Esophagus muscularis mucosa (tissue), 4 donors: ENCODE results near the gene MOXD1. TPM values are rescaled to one million over a fixed set of nuclear protein-coding genes. Genes with fewer than 3 reads are reported as not detected.

ENCODE experiments used
- DNase-seq: peaks from one replicate; pipeline ENCODE4 v3.0.0-alpha.2; 2017; ENCODE audit errors: extremely low spot score
- H3K27ac ChIP-seq, 4 donors: fragments of 200-600 bp; sonication (generic); replicated peaks in 1 of 4; 1 replicate in 3 of 4; 2 replicates in 1 of 4; pipeline ENCODE4 v1.5.1; 2016 to 2019; ENCODE audit warnings: mild to moderate bottlenecking in 1 of 4
- H3K27me3 ChIP-seq, 4 donors: fragments of 200-600 bp; sonication (generic); one replicate each; pipeline versions ENCODE4 v1.5.1 to v1.6.0; 2016 to 2019
- H3K36me3 ChIP-seq, 4 donors: fragments of 200-600 bp; sonication (generic); one replicate each; pipeline ENCODE4 v1.5.1; 2016 to 2019
- H3K4me1 ChIP-seq, 4 donors: fragments of 200-600 bp; sonication (generic); one replicate each; pipeline ENCODE4 v1.5.1; 2016 to 2019
- H3K4me3 ChIP-seq, 4 donors: fragments of 200-600 bp; sonication (generic); 1 replicate in 2 of 4; 2 replicates in 2 of 4; pipeline ENCODE4 v1.5.1; 2016 to 2019; ENCODE audit warnings: mild to moderate bottlenecking in 4 of 4, moderate library complexity in 1 of 4
- H3K9me3 ChIP-seq, 4 donors: fragments of 200-600 bp; sonication (generic); 1 replicate in 3 of 4; 2 replicates in 1 of 4; pipeline ENCODE4 v1.5.1; 2016 to 2019
- CTCF ChIP-seq, 3 experiments: fragments of 200-600 bp in 2 of 3; fragments of 450-650 bp in 1 of 3; sonication (generic) in 2 of 3; IDR thresholded peaks; one replicate each; pipeline ENCODE4 v1.5.1; 2017 to 2019; ENCODE audit warnings: antibody characterized with exemption in 3 of 3, mild to moderate bottlenecking in 2 of 3, moderate library complexity in 1 of 3
- EP300 ChIP-seq: sonication (generic); formaldehyde crosslinking; IDR thresholded peaks from one replicate; pipeline ENCODE4 v1.6.1; 2017; ENCODE audit warnings: antibody characterized with exemption
- POLR2A ChIP-seq: fragments of 450-650 bp; IDR thresholded peaks from one replicate; pipeline ENCODE4 v1.6.1; 2017; ENCODE audit warnings: antibody characterized with exemption, moderate library complexity, mild to moderate bottlenecking, low read depth
- POLR2AphosphoS5 ChIP-seq, 2 donors: sonication (generic); formaldehyde crosslinking; IDR thresholded peaks; one replicate each; pipeline ENCODE4 v1.6.1; 2017; ENCODE audit warnings: antibody characterized with exemption in 2 of 2
- WGBS: methylation state at CpG from one replicate; pipeline ENCODE4 v1.1.5; 2018; 5-methylcytosine and 5-hydroxymethylcytosine counted together
- intact Hi-C: fragments of 100-400 bp; cut with DNase I; formaldehyde crosslinking; loops from one replicate; pipeline ENCODE4 v1.15.1; 2023
- total RNA-seq, 4 donors: library from RNA; depleted of rRNA; stranded (reverse); fragments of >200 nt; gene quantifications; one replicate each; pipeline versions ENCODE4 v1.1.0 to v1.2.1, GENCODE V29; 2016

MOXD1 gene
- total RNA-seq, 4 donors from 2014 or later = 14.2 to 32.4 (median 23.6) TPM

- H3K36me3 ChIP-seq = no peaks in the 10 kb centered on the region
- no peak overlapping the region for H3K4me3 ChIP-seq
- intact Hi-C loops = no loop called here
- TF ChIP-seq EP300 (no peak), POLR2A (no peak), CTCF (IDR thresholded peaks at IDR 0.05) (no peak), POLR2AphosphoS5 (IDR thresholded peaks at IDR 0.05) (no peak)
- peaks cover 0 to 8% (median 4%) of the 10 kb centered on the region in 4 donors for H3K4me1 ChIP-seq
- DNase-seq = no peak
- peaks cover 0 to 12% (median 8%) of the 10 kb centered on the region in 4 donors for H3K9me3 ChIP-seq
- no peaks in the 10 kb centered on the region for H3K27me3 ChIP-seq
- no peak overlapping the region for H3K27ac ChIP-seq
Observed at GRCh38 chr6:132443206-132443605, 41.9 kb upstream of the MOXD1 start.

DNA sequence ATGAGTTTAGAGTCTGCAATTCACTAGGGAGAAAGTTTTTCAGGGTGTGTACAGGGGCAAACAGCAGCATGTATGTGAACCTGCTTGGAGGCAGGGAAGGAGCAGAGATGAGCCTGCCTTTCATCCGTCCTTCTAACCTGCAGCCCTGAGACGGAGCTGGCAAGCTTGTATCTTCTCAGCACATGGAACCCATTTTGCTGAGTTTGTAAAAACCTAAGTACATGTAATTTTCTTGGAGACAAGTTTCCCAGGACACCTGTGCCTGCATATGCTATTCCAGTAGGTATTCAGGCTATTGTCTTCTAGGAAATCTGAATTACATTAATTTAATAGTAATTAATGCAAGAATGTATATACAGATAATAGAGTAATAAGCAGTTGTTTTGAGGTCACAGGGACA is 28.8 kb upstream of the MOXD1 start:
- Histone ChIP-seq H3K4me3 (no peak overlapping the region), H3K4me1 (no peaks in the 10 kb centered on the region), H3K36me3 (no peaks in the 10 kb centered on the region), H3K27ac (no peak overlapping the region), H3K27me3 (no peaks in the 10 kb centered on the region), H3K9me3 (no peaks in the 10 kb centered on the region)
- DNase-seq = no peak
- TF ChIP-seq CTCF (IDR thresholded peaks at IDR 0.05) (no peak), POLR2A (no peak), POLR2AphosphoS5 (IDR thresholded peaks at IDR 0.05) (no peak), EP300 (no peak)
- intact Hi-C loops = no loop called here
- WGBS = 69% methylated on average over 2 of the region's 2 CpGs

GRCh38 chr6:132425176-132425575 is 23.9 kb upstream of the MOXD1 start:
- intact Hi-C loops = no loop called here
- no peaks in the 10 kb centered on the region for H3K36me3 ChIP-seq
- no peak overlapping the region for H3K4me3 ChIP-seq
- no peak overlapping the region for H3K27ac ChIP-seq
- DNase-seq = no peak
- WGBS = 100% methylated on average over 1 of the region's 5 CpGs
- H3K9me3 ChIP-seq = peaks cover 0 to 12% (median 10%) of the 10 kb centered on the region in 4 donors
- no peaks in the 10 kb centered on the region for H3K27me3 ChIP-seq
- TF ChIP-seq CTCF (IDR thresholded peaks at IDR 0.05) (no peak), POLR2AphosphoS5 (IDR thresholded peaks at IDR 0.05) (no peak), POLR2A (no peak)
- H3K4me1 ChIP-seq = no peaks in the 10 kb centered on the region

GRCh38 chr6:132423839-132424238 is 22.6 kb upstream of the MOXD1 start:
- WGBS = 89% methylated on average over 3 of the region's 3 CpGs
- no peak for DNase-seq
- intact Hi-C loops = no loop called here
- Histone ChIP-seq H3K4me3 (no peak overlapping the region), H3K27ac (no peak overlapping the region), H3K4me1 (no peaks in the 10 kb centered on the region), H3K27me3 (no peaks in the 10 kb centered on the region), H3K36me3 (no peaks in the 10 kb centered on the region), H3K9me3 (peaks cover 0 to 12% (median 10%) of the 10 kb centered on the region in 4 donors)
- no peak for TF ChIP-seq POLR2AphosphoS5 (IDR thresholded peaks at IDR 0.05)
- no peak for TF ChIP-seq POLR2A
- no peak for TF ChIP-seq EP300
- TF ChIP-seq CTCF (IDR thresholded peaks at IDR 0.05) = no peak

DNA sequence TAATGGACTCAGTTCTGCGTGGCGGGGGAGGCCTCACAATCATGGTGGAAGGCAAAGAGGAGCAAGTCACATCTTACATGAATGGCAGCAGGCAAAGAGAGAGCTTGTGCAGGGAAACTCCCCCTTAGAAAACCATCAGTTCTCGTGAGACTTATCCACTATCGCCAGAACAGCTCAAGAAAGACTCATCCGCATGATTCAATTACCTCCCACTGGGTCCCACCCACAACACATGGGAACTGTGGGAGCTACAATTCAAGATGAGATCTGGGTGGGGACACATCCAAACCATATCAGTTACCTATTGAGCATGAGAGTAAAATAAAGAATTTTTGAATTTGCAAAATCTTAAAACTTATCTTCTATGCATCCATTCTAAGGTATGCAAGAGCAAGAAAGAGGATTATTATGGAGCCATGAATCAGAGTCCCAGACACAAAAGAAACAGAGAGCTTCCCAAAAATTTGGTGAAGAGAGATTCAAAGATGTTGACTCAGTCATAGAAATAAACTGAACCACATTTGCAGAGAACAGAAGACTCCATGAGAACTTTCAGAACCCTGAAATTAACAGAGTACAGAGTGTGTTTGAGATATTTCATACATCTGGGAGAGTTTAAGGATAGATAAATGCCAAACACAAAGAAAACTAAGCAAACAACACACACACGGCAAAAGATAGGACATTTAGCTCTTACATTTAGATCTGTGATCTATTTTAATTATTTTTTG is 17.1 kb upstream of the MOXD1 start:
- no peak overlapping the region for H3K27ac ChIP-seq
- no peak for DNase-seq
- WGBS = 78% methylated on average over 6 of the region's 6 CpGs
- intact Hi-C loops = no loop called here
- no peak for TF ChIP-seq POLR2AphosphoS5 (IDR thresholded peaks at IDR 0.05)
- no peak for TF ChIP-seq EP300
- TF ChIP-seq POLR2A = no peak
- no peak for TF ChIP-seq CTCF (IDR thresholded peaks at IDR 0.05)
- peaks cover 0 to 12% (median 9%) of the 10 kb centered on the region in 4 donors for H3K9me3 ChIP-seq
- no peaks in the 10 kb centered on the region for H3K4me1 ChIP-seq
- H3K4me3 ChIP-seq = no peak overlapping the region
- H3K27me3 ChIP-seq = no peaks in the 10 kb centered on the region
- H3K36me3 ChIP-seq = no peaks in the 10 kb centered on the region
